Left kidney (tissue), 2 donors: ENCODE data around the gene PARVG. TPM values are rescaled to one million over a fixed set of nuclear protein-coding genes. Genes with fewer than 3 reads are reported as not detected.
"Not testable (repeated sequence)": the region's sequence is repeated elsewhere in the genome, so short reads cannot be mapped to it uniquely, and the experiment has no call there.

ENCODE experiments used
- DNase-seq: peaks from one replicate; pipeline ENCODE4 v3.0.0-alpha.2; 2013
- polyA plus RNA-seq: library from polyadenylated mRNA; unstranded; fragments of 120-200 nt; gene quantifications from one replicate; pipeline ENCODE4 v1.2.1, GENCODE V29; 2013; ENCODE audit not compliant: insufficient read length

Gene PARVG
- polyA plus RNA-seq, 1 donor, result 2.0 TPM

DNA sequence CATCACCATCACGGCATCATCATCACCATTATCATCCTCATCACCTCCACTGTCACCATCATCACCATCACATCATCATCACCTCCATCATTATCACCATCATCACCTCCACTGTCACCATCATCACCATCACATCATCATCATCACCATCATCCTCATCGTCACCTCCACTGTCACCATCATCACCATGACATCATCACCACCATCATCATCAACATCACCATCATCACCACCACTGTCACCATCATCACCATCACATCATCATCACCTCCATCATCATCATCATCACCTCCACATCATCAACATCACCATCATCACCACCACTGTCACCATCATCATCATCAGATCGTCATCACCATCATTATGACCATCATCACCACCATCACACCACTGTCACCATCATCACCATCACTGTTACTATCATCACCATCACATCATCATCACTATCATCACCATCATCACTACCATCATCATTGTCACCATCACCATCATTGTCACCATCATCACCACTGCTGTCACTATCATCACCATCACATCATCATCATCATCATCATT lies 32.8 kb downstream of the PARVG start:
- no peak for DNase-seq

- no peak for DNase-seq
Measured at GRCh38 chr22:44214187-44214586, 33.5 kb downstream of the PARVG start.

DNA sequence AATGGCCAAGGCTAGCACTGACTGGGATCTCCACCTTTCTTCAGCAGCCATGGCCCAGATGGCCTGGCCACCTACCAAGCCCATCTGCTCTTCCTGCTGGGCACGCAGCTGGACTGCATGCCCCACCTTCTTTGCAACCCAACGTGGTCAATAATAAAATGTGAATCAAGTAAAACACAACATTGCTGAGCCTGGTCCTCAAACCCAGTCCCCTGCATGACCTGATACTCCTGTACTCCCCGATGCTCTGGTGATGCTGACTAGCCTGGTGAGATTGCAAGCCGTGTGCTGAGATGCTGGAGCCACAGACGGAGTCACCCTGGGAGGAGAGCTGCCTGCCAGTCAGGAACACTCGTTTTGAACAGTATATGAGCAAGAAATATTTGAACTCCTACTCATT lies 34.0 kb downstream of the PARVG start:
- DNase-seq, result no peak

DNA sequence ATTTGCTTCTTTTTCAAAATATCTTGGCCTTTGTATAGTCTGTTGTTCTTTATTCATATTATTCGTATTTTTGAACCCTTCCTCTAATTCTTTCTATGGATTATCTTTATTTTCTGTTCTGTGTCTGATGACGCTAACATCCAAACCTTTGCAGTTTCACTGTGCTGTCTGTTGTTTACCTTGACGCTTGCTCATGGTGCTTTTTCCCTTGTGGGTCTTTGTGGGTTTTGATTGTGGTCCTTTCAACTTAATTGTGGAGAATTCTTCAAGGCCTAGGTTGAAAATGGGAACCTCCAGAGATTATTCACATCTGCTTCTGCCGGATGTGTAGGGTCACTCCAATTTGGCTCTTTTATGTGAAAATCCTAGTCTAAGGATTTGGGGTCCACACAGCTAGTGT lies 34.6 kb downstream of the PARVG start:
- no peak for DNase-seq

DNA sequence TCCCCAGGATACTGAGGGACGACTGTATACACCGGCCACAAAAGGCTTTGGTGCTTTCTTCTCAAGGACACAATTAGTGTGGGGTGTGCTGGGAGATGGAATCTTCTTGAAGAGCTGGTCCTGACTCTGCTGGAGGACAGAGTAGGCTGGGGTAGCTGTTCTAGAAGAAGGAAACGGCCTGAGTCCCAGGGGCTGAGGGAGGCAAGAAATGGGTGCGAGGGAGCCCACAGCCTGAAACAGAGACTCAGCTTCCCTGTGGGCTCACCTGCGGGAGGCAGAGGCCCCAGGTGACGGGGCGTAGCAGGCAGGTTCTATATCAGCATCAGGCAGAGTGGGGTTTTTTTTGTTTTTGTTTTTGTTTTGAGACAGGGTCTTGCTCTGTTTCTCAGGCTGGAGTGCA lies 36.6 kb downstream of the PARVG start:
- DNase-seq, result no peak

- DNase-seq, result no peak
Measured at GRCh38 chr22:44218071-44218470, 37.3 kb downstream of the PARVG start.

DNA sequence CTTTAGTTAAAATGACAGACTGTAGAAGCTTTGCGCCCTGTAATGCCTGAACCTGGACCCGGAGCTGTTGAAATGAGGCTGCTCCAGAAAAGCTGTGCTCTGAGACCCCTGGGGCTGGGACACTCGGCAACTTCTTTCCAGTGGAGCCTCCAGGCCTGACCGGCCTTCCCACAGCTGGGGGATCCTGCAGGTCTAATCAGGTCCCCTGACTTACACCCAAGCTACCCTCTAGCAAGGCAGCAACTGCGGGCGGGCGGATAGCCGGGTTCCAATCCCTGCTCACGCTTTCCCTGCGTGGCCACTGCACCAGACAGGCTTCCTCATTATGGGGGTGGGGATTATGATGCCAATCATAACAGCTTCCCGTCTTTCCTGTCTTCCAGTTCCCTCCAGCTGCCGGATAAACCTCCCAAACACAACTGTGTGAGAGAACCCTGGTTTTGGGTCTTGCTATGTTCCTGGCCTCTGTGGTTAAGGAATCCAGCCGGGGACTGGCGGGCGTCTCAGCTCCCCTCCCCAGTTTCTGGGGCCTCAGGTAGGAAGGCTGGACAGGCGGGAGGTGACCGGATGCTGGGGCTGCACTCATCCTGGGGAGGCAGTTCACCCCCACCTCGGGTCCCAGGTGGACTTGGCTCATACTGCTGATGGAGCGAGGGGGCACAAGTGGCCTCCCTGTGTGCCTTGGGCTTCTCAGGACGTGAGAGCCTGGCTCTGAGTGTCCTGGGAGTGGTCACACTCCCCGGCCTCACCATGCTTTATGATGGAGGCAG lies 38.6 kb downstream of the PARVG start:
- DNase-seq, result no peak

DNA sequence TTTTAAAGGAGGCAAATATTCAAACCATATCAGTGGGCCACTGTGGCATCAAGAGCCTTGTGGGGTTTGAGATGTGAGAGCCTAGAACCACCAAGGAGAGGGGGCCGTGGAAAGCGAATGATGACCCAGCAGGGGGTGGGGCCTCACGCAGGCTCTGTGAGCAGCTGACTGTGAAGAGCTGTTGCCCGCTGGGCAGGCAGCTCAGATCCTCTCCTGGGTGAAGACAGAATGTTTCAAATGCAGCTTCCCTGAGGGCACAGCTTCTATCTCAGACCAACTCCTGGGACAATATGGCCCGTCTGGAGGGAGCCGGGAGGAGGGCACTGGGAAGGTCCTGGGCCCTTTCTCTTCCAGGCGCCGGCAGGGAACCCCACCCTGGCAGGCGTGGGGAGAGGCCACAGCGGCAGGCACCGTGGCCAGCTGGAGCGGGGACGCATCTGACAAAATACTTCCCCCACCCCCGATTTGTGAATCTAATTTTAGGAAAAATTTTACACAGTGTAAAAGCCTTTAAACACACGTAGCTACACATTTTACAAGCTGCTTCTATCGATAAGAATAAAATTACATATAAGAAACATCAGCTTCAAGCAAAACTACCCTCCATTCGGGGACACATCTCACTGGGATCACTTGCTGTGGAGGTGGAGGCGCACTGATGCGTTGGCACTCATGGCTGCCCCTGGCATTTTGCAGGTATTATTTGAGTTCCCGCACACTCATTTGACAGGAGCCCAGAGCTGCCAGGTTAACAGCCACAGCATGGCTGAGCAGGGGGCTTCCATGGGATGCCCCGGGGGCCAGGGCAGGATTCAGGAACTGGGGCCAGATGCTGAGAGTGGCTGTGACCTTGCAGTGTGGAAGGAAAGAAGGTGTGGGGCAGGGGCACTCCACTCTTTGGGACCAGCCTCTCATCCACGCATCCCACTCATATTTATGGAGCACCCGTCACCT lies 40.3 kb downstream of the PARVG start:
- DNase-seq, result no peak

DNA sequence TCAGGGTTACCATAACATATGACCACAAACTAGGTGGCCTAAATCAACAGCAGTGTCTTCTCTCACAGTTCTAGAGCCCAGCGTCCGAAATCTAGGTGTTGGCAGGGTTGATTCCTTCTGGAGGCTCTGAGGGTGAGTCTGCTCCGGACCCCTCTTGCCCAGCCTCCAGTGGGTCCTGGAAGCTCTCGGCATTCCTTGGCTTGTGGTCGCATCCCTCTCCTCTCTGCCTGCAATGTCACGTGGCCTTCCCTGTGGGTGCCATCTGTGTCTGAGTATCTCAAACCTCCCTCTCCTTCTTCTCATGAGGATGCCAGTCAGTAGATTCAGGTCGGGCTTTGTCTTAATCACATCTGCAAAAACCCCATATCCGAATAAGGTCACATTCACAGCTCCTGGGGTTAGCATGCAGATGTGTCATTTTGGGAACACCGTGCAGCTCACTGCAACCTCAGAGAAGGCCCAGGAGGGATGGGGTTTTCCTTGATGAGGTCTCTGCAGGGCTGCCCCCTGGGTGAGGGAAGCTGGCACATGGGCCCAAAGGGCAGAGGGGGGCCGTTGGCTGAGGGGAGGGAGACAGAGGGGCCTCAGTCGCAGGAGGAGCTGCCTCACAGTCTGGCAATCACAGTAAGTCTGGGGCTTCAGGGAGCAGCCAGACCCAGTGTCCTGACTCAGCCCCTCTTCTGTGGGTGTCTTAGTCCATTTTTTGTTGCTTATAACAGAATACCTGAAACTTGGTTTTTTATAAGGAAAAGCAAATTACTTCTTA lies 41.2 kb downstream of the PARVG start:
- DNase-seq, result no peak

GRCh38 chr22:44224166-44224565 lies 43.4 kb downstream of the PARVG start:
- DNase-seq, result no peak

GRCh38 chr22:44225091-44225689 lies 44.5 kb downstream of the PARVG start:
- no peak for DNase-seq

DNA sequence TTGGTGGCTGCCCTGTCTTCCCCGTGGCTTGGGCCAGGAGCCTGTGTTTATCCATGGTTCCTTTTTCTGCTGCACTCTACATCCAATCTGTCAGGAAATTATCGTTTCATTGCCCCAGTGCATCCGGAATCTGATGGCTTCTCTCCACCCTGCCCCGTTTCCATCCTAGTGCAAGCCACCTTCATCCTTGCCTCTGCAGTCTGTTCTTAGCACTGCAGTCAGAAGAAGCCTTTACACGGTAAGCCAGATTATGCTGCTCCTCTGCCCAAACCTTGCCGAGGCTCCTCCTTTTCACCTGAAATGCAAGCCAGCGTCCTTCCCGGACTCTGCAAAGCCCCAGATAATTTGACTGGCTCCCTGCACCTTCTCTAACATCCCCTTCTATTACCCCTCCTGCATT lies 45.1 kb downstream of the PARVG start:
- DNase-seq, result no peak

- no peak for DNase-seq
Measured at GRCh38 chr22:44229331-44229730, 48.6 kb downstream of the PARVG start.

DNA sequence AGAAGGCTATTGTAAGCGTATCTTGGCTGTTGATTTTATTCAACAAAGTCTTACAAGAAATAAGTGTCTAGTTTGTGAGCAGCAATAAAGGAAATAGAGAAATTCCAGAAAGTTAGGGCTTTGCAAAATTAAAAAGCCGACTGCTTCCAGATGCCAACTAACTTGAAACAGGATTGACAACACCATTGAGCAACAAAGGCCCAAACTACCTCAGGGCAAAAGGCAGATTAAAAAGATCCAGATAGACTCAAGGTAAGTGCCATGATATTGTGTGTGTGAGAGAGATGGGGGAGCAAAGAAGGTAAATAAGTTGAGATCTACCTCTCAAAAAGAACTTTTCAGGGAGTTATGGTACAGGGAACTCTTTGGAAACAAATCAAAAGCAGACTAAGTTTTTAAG lies 49.1 kb downstream of the PARVG start:
- no peak for DNase-seq

DNA sequence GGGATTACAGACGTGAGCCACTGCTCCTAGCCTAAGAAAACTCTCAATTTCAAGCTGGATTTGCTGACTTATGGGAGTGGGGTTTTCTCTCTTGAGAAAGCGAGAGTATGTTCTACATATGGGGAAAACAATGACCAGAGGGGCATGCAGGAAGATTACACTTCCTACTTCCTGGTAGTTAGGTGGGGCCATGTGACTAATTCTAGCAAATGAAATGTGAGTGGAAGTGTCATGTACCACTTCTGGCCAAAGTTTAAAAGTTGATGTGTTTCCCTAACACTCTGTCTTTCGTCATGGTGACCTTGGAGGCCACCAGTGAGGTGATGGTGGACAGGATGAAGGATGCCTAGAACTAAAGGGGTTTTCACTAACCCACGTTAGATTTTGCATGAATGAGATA lies 50.5 kb downstream of the PARVG start:
- no peak for DNase-seq

DNA sequence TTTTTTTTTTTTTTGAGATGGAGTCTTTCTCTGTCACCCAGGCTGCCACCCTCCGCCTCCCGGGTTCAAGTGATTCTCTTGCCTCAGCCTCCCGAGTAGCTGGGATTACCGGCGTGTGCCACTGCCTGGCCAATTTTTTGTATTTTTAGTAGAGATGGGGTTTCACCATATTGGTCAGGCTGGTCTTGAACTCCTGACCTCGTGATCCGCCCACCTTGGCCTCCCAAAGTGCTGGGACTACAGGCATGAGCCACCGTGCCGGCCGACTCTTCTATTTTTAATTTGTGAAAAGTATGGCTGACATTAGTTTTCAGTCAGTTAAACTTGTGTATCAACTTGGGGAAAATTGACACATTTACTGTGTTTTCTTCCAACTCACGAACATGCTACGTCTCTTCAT lies 53.6 kb downstream of the PARVG start:
- not testable (repeated sequence) for DNase-seq

DNA sequence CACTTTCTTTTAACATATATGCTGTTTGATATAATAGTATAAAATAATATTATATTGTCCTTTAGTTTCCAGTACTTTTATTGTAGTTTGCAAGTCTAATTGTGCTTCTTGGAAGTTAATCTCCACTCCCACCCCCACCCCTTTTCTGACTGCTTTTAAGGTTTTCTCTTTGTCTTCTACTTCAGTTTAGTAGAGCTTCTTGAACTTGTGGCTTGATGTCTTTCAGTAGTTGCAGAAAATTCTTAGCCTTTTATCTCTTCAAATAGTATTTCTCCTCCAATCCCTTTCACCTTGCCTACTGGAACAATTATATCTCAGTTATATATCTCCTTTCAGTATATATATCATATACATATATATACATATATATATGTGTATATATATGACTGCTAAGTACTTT lies 56.6 kb downstream of the PARVG start:
- no peak for DNase-seq

DNA sequence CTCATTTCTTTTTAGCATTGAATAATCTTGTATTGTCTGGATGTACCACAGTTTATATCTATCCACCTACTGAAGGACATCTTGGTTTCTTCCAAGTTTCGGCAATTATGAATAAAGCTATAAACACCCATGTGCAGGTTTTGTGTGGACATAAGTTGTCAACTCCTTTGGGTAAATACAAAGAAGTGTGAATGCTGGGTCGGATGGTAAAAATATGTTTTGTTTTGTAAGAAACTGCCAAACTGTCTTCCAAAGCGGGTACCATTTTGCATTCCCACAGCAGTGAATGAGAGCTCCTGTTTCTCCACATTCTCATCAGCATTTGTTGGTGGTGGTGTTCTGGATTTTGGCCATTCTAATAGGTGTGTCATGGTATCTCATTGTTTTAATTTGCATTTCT lies 60.4 kb downstream of the PARVG start:
- not testable (repeated sequence) for DNase-seq

DNA sequence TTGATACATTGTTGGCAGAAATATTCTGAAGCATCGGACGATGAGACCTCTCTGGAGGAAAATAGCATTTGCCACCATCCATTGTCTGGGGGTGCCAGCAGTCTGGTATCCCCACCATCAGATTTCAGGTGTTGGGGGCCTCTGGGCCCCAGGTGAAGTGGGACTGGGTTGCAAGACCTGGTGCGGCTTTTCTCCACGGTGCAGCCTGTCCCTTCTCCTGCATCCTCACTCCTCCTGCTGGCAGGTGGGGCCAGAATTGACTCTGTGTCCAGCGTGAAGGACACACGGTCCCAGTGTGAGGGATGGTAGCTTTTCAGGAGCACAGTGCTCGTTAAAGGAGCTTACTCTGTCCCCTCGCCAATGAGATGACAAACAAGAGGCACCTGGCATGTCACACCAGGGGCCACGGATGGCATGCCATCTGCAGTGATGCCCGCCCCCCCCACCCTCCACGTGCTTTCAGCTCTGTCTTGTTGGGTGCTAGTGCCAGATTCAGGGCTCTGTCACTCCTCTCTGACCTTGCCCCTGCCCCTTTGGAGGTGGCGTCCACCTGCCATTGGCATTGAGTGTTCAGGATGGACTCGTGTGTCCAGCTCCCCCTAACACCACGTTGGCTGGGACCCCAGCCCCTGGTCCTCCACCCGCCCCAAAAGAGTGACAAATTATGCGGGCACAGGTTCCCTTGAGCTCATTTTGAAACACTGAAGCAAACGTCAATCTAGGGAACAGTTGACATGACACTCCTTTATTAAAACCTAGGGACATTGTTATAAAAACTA lies 62.4 kb downstream of the PARVG start:
- no peak for DNase-seq

- no peak for DNase-seq
Measured at GRCh38 chr22:44243761-44244160, 63.0 kb downstream of the PARVG start.

GRCh38 chr22:44244265-44244822 lies 63.6 kb downstream of the PARVG start:
- no peak for DNase-seq
